Measurements from ENCODE around the gene CGREF1.
"Not testable (repeated sequence)": the region's sequence is repeated elsewhere in the genome, so short reads cannot be mapped to it uniquely, and the experiment has no call there.

CGREF1 gene

DNA sequence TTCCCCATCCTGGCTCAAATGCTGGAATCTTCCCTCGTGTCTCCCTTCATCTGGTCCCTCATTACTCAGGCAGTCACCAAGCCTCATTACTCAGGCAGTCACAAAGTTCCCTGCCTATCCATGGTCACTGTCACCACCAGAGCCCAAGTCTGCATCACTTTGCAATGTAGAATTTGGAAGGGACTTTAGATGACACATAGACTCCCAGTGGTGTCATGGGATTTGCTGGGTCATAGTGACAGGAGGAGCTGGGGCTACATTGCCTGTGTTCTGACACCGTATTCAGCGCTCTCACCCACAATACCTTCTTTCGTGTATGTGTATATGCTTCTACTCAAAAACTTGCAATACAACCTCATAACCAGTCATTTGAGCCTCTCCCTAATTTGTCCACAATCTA lies 42.6 kb downstream of the CGREF1 start:
- no peak for DNase-seq (ENCODE audit: extremely low read depth in 1 of 2, low read depth in 1 of 2)

GRCh38 chr2:27075566-27075871 lies 43.4 kb downstream of the CGREF1 start:
- not testable (repeated sequence) for DNase-seq (ENCODE audit: extremely low read depth in 1 of 2, low read depth in 1 of 2)

DNA sequence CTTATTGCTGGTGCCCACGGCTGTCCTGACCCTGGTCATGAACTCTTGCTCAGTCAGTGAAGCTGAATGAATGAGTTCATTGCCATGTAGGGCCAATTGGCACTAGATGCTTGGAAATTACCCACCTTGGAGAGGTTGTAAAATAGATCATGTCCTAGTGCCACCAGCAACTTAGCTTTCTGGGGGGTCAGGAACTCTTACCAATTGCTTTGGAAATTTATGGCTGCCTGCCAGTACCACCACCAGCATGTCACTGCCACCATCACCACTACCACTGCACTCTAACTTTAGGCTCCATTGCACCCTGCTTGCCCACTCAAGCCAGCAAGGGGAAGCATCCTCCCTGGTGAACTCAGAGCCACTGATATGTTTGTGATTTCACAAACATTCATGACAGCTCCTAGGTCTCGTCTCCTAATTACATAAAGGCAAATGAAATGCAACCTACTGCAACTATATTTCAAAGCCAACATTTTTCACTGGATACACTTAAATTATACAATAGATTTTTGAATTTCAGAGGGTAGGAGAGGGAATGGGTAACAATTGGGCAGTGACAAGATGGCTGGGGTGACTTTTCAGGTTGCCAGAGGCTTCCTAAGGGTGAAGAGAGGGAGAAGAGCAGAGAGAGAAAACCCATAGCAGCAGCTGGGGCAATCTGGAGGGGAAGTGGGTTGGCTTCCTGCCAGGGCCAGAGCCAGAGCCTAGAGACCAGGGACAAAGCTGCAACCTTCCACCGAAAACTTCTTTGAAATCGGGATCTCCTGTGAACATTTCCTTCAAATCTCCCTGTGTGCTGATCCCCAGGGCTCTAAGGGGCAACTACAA lies 44.0 kb downstream of the CGREF1 start:
- DNase-seq (ENCODE audit: extremely low read depth in 1 of 2, low read depth in 1 of 2) = no peak

DNA sequence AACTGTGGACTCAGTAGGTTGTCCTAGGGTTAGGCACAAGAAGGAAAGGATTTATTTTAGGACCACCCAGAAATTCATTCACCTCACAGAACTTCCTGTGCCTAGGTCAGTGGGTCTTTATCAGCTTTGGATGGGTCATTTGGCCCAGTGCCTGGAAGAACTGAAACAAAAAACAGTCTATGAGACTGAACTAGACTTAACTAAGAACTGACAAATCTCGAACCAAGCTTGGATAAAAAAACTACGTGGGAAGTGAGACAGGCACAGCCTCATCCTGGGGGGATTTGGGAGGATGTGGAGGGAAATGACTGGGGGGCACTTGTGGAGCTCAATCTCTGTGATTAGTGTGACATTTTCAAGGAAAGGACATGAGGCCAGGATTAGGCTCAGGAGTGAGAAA lies 45.1 kb downstream of the CGREF1 start:
- DNase-seq (ENCODE audit: extremely low read depth in 1 of 2, low read depth in 1 of 2) = no peak

- no peak for DNase-seq (ENCODE audit: extremely low read depth in 1 of 2, low read depth in 1 of 2)
Measured at GRCh38 chr2:27072920-27073319, 46.0 kb downstream of the CGREF1 start.

DNA sequence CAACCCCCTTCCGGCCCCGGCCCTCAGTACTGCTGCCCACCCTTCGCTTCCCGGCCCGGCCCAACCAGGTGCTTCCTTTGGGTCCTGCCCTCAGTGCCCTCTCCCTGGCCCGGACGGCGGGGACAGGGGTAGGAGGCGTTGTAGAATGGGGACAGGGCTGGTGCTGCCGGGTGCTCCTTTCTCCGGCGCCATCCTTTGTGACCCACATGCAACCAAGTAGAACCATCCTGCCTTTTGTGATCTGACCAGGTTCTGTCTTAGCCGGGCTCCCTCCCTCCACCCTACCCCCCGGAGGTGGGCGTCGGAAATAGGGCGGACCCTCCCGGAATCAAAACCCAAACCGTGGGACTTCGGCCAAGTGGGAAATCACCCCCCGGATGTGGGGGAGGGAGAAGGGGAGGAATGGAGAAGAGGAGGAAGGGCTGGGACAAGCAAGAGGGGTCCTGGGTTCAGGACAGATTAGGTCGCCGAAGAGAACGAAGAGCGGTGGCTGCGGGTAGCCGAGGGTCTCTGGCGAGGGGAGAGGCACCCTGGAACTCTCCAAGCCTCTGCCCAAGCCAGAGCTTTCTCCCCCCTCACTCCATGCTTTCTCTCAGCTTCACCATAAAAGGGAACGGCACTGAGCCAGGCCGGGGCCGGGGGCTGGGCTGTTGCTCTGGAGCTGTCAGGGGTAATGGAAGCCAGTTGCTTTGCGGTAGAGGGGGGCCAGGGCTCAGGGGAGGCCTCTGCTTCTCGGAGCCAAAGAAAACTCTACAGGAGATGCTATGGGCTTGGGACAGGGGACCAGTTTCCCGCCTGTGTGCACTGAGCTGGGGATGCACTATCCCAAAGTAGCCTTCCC lies 46.7 kb downstream of the CGREF1 start:
- DNase-seq (ENCODE audit: extremely low read depth in 1 of 2, low read depth in 1 of 2) = no peak

DNA sequence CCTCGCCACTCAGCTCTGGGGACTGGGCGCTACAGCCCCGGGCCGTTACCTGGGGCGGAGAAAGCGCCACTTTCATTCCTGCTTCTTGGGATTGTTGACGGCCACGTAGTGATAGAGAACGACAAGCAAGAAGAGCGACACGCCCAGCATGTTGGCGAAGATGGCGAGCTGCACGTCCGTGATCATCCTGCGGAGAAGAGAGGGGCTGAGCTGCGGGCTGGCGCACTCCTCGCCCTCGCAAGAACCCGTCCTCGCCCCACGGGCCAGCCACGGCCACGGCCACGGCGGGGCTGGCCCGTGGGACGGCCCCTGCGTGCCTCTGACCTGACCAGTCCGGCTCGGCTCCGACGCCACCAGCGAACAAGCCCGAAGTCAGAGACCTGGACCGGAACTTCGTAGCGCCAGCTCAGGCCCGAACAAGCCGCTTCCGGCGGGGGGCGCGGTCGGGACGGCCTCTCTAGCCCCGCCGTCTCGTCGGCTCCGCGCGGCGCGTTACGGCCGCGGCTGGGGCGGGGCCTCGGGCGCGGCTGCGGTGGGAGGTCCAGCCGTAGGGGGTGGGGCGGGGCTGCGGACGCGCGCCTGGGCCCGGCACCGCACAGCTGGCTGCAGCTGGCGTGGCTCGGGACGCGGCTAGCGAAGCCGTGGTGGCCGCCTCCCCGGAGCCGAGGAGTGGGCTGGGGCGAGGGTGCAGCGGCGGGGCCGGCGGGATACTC lies 47.5 kb downstream of the CGREF1 start, which contains the start of gene OST4:
Gene OST4, minus strand, starts transcription at position 378 of the 713 bp plus-strand sequence.
- DNase-seq (ENCODE audit: extremely low read depth in 1 of 2, low read depth in 1 of 2) = peak; percentile 85 to 87

GRCh38 chr2:27070653-27071276 lies 48.2 kb downstream of the CGREF1 start:
- no peak for DNase-seq (ENCODE audit: extremely low read depth in 1 of 2, low read depth in 1 of 2)

DNA sequence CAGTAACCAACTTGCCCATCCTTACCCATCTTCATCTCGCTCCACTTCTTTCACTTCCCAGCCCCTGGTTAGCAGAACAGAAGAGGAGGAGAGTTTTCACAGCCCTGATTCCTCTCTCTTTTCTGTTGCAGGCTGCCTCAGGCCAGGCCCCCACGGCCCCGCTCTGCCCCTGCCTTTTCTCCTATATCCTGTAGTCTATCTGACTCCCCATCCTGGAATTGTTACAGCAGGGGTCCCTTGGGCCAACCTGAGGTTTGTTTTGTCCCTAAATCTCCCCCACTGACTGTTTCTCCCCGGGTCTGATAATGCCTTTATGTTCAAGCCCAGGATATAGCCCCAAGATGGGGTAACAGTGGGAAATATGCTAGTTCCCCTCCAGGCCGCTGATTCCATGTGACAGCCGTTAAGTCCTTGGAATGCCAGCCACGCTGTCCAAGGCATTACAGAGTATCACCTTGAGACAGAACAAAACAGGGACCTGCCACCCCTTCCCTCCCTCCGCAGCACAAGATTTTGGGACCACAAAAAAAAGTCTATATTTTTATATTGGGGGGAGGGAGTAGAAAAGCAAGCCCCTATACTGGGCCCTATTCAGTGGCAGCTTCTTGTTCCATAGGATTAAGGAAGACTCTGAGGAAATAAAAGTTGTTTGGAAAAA lies 48.8 kb downstream of the CGREF1 start:
- DNase-seq (ENCODE audit: extremely low read depth in 1 of 2, low read depth in 1 of 2) = no peak

GRCh38 chr2:27069436-27069835 lies 49.5 kb downstream of the CGREF1 start:
- no peak for DNase-seq (ENCODE audit: extremely low read depth in 1 of 2, low read depth in 1 of 2)

- DNase-seq (ENCODE audit: extremely low read depth in 1 of 2, low read depth in 1 of 2) = no peak
Measured at GRCh38 chr2:27067385-27067784, 51.5 kb downstream of the CGREF1 start.

GRCh38 chr2:27065128-27065527 lies 53.8 kb downstream of the CGREF1 start:
- no peak for DNase-seq (ENCODE audit: extremely low read depth in 1 of 2, low read depth in 1 of 2)

GRCh38 chr2:27060323-27060722 lies 58.6 kb downstream of the CGREF1 start:
- DNase-seq (ENCODE audit: extremely low read depth in 1 of 2, low read depth in 1 of 2) = no peak

DNA sequence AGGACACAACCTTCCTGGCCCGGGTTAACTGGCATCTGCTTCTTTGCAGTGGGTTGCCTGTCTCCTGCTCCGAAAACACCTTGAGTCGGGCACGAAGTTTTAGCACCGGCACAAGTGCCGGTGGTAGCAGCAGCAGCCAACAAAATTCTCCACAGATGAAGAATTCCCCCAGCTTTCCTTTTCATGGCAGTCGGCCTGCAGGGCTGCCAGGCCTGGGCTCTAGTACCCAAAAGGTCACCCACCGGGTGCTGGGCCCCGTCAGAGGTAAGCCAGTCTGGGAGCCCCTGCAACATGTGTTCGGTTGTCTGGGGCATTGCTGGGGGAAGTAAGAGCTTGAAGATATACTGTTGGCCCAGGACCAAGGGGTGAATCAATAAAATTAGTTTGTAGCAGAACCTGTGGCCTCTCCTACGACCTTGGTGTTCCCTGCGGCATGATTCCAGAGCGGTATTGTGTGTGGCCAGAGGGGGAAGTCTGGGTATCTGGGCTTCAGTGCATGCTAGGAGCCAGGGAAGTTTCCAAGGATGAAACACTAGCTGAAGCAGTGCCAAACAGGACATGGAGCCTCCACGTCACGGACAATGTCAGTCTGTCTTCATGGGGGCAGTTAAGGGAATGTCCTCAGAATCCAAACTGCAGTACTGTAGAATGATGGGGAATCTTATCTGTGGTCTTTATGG lies 59.6 kb downstream of the CGREF1 start:
- DNase-seq (ENCODE audit: extremely low read depth in 1 of 2, low read depth in 1 of 2) = no peak

DNA sequence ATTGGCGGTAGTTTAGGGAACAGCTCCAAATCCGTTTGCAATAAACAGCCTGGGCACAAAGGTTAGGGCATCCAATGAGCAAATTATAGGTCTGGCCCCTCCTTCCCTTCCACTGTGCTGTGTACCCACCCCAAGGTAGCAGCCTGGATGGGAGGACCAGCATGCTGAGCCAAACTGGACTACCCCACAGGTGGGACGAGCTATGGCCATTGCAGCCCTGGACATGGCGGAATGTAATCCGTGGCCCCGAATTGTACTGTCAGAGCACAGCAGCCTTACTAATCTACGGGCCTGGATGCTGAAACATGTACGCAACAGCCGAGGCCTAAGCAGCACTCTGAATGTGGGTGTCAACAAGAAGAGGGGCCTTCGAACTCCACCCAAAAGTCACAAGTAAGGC lies 60.7 kb downstream of the CGREF1 start:
- DNase-seq (ENCODE audit: extremely low read depth in 1 of 2, low read depth in 1 of 2) = no peak

- no peak for DNase-seq (ENCODE audit: extremely low read depth in 1 of 2, low read depth in 1 of 2)
Measured at GRCh38 chr2:27057184-27057583, 61.7 kb downstream of the CGREF1 start.

DNA sequence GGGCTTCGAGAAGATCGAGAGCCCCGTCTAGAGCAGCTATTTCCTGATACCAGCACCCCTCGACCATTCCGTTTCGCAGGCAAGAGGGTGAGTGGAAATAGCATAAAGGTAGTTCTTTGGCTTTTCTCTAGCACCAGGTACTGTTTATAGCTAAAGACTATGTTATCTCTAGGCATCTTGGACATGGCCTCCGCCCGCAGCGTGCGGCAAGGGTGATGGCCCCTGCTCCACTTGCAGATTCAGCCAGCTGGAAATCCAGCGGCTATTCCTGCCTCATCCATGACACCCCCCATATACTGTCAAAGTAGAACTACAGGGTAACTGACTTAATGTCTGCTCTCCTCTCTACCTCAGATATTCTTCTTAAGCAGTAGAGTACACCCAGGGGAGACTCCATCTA lies 64.2 kb downstream of the CGREF1 start:
- DNase-seq (ENCODE audit: extremely low read depth in 1 of 2, low read depth in 1 of 2) = no peak

DNA sequence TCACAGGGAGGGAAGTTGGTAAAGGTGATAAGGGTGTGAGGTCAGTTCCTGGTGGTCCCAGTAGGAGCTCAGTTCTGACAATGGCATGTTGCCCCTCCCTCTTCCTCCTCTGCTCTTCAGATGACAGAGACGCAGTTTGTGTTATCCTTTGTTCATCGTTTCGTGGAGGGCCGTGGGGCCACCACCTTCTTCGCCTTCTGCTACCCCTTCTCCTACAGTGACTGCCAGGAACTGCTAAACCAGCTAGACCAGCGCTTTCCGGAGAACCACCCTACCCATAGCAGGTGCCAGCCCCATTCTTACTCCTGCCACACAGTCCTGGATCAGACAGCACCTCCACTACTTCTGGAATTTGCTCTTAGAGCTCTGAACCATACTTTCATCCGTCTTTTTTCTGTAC lies 65.2 kb downstream of the CGREF1 start:
- no peak for DNase-seq (ENCODE audit: extremely low read depth in 1 of 2, low read depth in 1 of 2)

DNA sequence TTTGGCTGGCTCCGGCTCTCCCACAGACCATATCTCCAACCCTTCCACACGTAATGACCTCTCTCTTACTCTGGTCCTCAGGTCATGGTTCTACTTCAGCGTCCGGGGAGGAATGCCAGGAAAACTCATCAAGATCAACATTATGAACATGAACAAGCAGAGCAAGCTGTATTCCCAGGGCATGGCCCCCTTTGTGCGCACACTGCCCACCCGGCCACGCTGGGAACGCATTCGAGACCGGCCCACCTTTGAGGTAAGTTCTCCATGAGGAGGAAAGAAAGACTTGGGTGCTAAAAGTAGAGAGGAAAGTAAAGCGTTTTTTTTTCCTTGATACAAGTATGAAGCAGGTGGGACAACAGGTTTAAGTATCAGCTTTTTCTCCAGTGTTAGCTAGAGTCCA lies 65.6 kb downstream of the CGREF1 start:
- DNase-seq (ENCODE audit: extremely low read depth in 1 of 2, low read depth in 1 of 2) = no peak
